PC-3 (cell line): ENCODE data around the gene GLB1L2. TPM values are rescaled to one million over a fixed set of nuclear protein-coding genes. Genes with fewer than 3 reads are reported as not detected.

ENCODE experiments used
- ATAC-seq: fragments of 200-7000 bp; cut with Tn5 transposase; 2 replicates; pipeline ENCODE4 v1.9.1; 2020; ENCODE audit warnings: mild to moderate bottlenecking, moderate library complexity
- BruUV-seq: library from RNA; stranded (reverse); fragments of 400-500 nt; replicated peaks from 2 replicates; lab custom pipeline; 2021; lab: Mats Ljungman, UMichigan
- CTCF ChIA-PET: fragments of 300-600 bp; sonication (Branson Sonifier 250); formaldehyde crosslinking; loops from one replicate; lab custom pipeline; 2022; ENCODE audit warnings: antibody characterized with exemption; lab: Charles Lee
- POLR2A ChIA-PET: fragments of 300-600 bp; sonication (Branson Sonifier 250); formaldehyde crosslinking; loops from one replicate; lab custom pipeline; 2022; ENCODE audit warnings: antibody characterized with exemption; ENCODE audit not compliant: unreplicated experiment; lab: Charles Lee
- DNase-seq: peaks from one replicate; pipeline ENCODE4 v3.0.0-alpha.2; 2015
- H2AFZ ChIP-seq: fragments of 300-600 bp; sonication (generic); 2 replicates; pipeline ENCODE4 v1.6.0; 2016; ENCODE audit warnings: antibody characterized with exemption, low read length
- H3F3A ChIP-seq: fragments of 300-600 bp; sonication (generic); one replicate; pipeline ENCODE4 v1.6.0; 2017; ENCODE audit warnings: antibody characterized with exemption, low read length, control low read depth, mild to moderate bottlenecking; ENCODE audit not compliant: unreplicated experiment
- H3K27ac ChIP-seq: fragments of 300-600 bp; sonication (generic); 2 replicates; pipeline ENCODE4 v1.5.1; 2016; ENCODE audit warnings: mild to moderate bottlenecking, low read length
- H3K27me3 ChIP-seq: fragments of 300-600 bp; sonication (generic); 2 replicates; pipeline ENCODE4 v1.6.1; 2016; ENCODE audit warnings: low read length, mixed read lengths
- H3K36me3 ChIP-seq: fragments of 300-600 bp; sonication (generic); 2 replicates; pipeline ENCODE4 v1.6.1; 2016; ENCODE audit warnings: low read depth, mixed run types, low read length, mixed read lengths
- H3K4me1 ChIP-seq: fragments of 300-600 bp; sonication (generic); 2 replicates; pipeline ENCODE4 v1.5.1; 2016; ENCODE audit warnings: low read length; ENCODE audit not compliant: insufficient read depth
- H3K4me2 ChIP-seq: fragments of 300-600 bp; sonication (generic); 2 replicates; pipeline ENCODE4 v1.6.0; 2016; ENCODE audit warnings: low read length
- H3K4me3 ChIP-seq: fragments of 300-600 bp; sonication (generic); 2 replicates; pipeline ENCODE4 v1.5.1; 2016; ENCODE audit warnings: mild to moderate bottlenecking, low read length, mixed read lengths
- H3K79me2 ChIP-seq: fragments of 300-600 bp; sonication (generic); 2 replicates; pipeline ENCODE4 v1.6.1; 2017; ENCODE audit warnings: low read length, mixed read lengths
- H3K9ac ChIP-seq: fragments of 300-600 bp; sonication (generic); 2 replicates; pipeline ENCODE4 v1.6.0; 2016; ENCODE audit warnings: mild to moderate bottlenecking, low read length
- H3K9me2 ChIP-seq: fragments of 300-600 bp; sonication (generic); replicated peaks from 2 replicates; pipeline ENCODE4 v1.6.1; 2016; ENCODE audit warnings: mixed run types, low read length, mixed read lengths
- H3K9me3 ChIP-seq: fragments of 300-600 bp; sonication (generic); 2 replicates; pipeline ENCODE4 v1.6.1; 2016; ENCODE audit warnings: low read length, mixed read lengths
- H4K20me1 ChIP-seq: fragments of 300-600 bp; sonication (generic); 2 replicates; pipeline ENCODE4 v1.6.1; 2016; ENCODE audit warnings: low read length, mixed read lengths
- EZH2 ChIP-seq: fragments of 300-600 bp; sonication (generic); IDR thresholded peaks from one replicate; pipeline ENCODE4 v1.6.1; 2017; ENCODE audit warnings: antibody characterized with exemption, mild to moderate bottlenecking, low read length; ENCODE audit not compliant: unreplicated experiment
- EZH2phosphoT487 ChIP-seq: fragments of 300-600 bp; sonication (generic); IDR thresholded peaks from 2 replicates; pipeline ENCODE4 v1.6.1; 2018; ENCODE audit warnings: mild to moderate bottlenecking, antibody characterized with exemption, low read length, borderline replicate concordance
- intact Hi-C: fragments of 100-400 bp; cut with micrococcal nuclease; formaldehyde crosslinking; loops from 2 replicates; pipeline ENCODE4 v1.9.0; 2023
- total RNA-seq: library from RNA; depleted of rRNA; stranded (reverse); fragments of >200 nt; gene quantifications from 2 replicates; pipeline ENCODE4 v1.2.3, GENCODE V29; 2014
- TF ChIP-seq, protein P1 (sequence below): fragments of 300-600 bp; sonication (generic); conservative IDR thresholded peaks from 2 replicates; pipeline ENCODE4 v1.5.1; 2017; ENCODE audit warnings: antibody characterized with exemption, low read depth, mild to moderate bottlenecking, low read length

GLB1L2 gene
- total RNA-seq, 1 experiment from 2014 or later = 0.62 TPM

DNA sequence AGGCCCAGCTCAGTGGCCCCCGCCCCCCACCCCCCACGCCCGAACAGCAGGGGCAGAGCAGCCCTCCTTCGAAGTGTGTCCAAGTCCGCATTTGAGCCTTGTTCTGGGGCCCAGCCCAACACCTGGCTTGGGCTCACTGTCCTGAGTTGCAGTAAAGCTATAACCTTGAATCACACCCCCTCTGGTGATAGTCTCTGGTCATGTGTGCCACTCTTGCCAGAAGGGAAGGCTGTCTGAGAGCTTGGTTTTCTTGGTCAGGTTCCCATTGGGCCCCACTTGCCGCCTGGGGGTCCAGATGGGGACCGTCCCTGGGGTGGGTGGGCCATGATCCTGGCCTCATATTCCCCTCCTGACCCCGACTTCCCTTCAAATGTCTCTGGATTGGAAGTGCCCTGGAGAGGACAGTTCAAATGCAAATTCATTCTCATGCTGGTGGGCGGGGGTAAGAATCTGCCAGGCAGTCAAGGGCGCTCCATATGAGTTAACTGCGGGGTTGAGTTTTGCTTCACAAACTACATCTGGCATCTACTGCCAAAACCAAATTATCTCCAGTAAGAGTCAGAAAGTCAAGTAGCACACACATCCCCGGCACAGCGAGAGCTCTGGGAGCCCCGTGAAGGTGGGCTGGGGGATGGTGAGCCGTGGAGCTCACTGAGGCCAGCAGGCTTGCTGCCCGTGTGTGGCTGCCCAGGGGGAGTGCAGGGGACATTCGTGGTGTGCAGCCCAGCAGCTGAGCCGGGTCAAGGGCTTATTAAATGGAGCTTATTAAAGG, 44.5 kb downstream of the GLB1L2 start:
- Histone ChIP-seq H3K4me1 (no peaks in the 10 kb centered on the region), H3K27ac (no peak overlapping the region), H4K20me1 (no peaks in the 10 kb centered on the region), H2AFZ (no peak overlapping the region), H3K36me3 (no peaks in the 10 kb centered on the region), H3K4me2 (no peak overlapping the region), H3K9me2 (no peaks in the 10 kb centered on the region), H3K79me2 (no peaks in the 10 kb centered on the region), H3K4me3 (no peak overlapping the region), H3F3A (no peaks in the 10 kb centered on the region), H3K9me3 (no peaks in the 10 kb centered on the region), H3K27me3 (peaks cover 59% of the 10 kb centered on the region), H3K9ac (no peak overlapping the region)
- no TSS peak for BruUV-seq
- ChIA-PET POLR2A (no interaction called here), CTCF (no interaction called here)
- no peak for DNase-seq
- intact Hi-C loops = no loop called here
- TF ChIP-seq EZH2 = no peak
- TF ChIP-seq EZH2phosphoT487 = no peak
- TF ChIP-seq, protein P1, sequence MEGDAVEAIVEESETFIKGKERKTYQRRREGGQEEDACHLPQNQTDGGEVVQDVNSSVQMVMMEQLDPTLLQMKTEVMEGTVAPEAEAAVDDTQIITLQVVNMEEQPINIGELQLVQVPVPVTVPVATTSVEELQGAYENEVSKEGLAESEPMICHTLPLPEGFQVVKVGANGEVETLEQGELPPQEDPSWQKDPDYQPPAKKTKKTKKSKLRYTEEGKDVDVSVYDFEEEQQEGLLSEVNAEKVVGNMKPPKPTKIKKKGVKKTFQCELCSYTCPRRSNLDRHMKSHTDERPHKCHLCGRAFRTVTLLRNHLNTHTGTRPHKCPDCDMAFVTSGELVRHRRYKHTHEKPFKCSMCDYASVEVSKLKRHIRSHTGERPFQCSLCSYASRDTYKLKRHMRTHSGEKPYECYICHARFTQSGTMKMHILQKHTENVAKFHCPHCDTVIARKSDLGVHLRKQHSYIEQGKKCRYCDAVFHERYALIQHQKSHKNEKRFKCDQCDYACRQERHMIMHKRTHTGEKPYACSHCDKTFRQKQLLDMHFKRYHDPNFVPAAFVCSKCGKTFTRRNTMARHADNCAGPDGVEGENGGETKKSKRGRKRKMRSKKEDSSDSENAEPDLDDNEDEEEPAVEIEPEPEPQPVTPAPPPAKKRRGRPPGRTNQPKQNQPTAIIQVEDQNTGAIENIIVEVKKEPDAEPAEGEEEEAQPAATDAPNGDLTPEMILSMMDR = no peak
- ATAC-seq = no peak

GRCh38 chr11:134377876-134378275, 46.1 kb downstream of the GLB1L2 start:
- Histone ChIP-seq H3K4me3 (no peak overlapping the region), H3K27ac (no peak overlapping the region), H3K9ac (no peak overlapping the region), H3K27me3 (peaks cover 52% of the 10 kb centered on the region), H3F3A (no peaks in the 10 kb centered on the region), H3K79me2 (no peaks in the 10 kb centered on the region), H3K4me1 (no peaks in the 10 kb centered on the region), H4K20me1 (no peaks in the 10 kb centered on the region), H3K9me3 (no peaks in the 10 kb centered on the region), H3K4me2 (no peak overlapping the region), H3K36me3 (no peaks in the 10 kb centered on the region), H2AFZ (no peak overlapping the region), H3K9me2 (no peaks in the 10 kb centered on the region)
- CTCF ChIA-PET = no interaction called here
- POLR2A ChIA-PET = no interaction called here
- ATAC-seq (no peak), DNase-seq (no peak)
- intact Hi-C loops = no loop called here
- no peak for TF ChIP-seq EZH2phosphoT487
- TF ChIP-seq EZH2 = no peak
- TF ChIP-seq, protein P1 = no peak
- no TSS peak for BruUV-seq

- no peaks in the 10 kb centered on the region for H3K4me1 ChIP-seq
- H3K27ac ChIP-seq = no peak overlapping the region
- H3K4me2 ChIP-seq = no peak overlapping the region
- no peaks in the 10 kb centered on the region for H3K36me3 ChIP-seq
- intact Hi-C loops = no loop called here
- H3F3A ChIP-seq = no peaks in the 10 kb centered on the region
- no peak overlapping the region for H2AFZ ChIP-seq
- no peak overlapping the region for H3K4me3 ChIP-seq
- no peaks in the 10 kb centered on the region for H3K79me2 ChIP-seq
- no peak for TF ChIP-seq EZH2phosphoT487
- TF ChIP-seq EZH2 = no peak
- TF ChIP-seq, protein P1 = no peak
- H3K9me2 ChIP-seq = no peaks in the 10 kb centered on the region
- H3K9ac ChIP-seq = no peak overlapping the region
- BruUV-seq = no TSS peak
- no peak for DNase-seq
- peaks cover 51% of the 10 kb centered on the region for H3K27me3 ChIP-seq
- no peaks in the 10 kb centered on the region for H4K20me1 ChIP-seq
- POLR2A ChIA-PET = no interaction called here
- ATAC-seq = no peak
- H3K9me3 ChIP-seq = no peaks in the 10 kb centered on the region
- CTCF ChIA-PET = no interaction called here
These were observed 47.5 kb downstream of the GLB1L2 start for GRCh38 chr11:134379241-134379640.
